ENCODE data around the gene CARTPT.

DNA sequence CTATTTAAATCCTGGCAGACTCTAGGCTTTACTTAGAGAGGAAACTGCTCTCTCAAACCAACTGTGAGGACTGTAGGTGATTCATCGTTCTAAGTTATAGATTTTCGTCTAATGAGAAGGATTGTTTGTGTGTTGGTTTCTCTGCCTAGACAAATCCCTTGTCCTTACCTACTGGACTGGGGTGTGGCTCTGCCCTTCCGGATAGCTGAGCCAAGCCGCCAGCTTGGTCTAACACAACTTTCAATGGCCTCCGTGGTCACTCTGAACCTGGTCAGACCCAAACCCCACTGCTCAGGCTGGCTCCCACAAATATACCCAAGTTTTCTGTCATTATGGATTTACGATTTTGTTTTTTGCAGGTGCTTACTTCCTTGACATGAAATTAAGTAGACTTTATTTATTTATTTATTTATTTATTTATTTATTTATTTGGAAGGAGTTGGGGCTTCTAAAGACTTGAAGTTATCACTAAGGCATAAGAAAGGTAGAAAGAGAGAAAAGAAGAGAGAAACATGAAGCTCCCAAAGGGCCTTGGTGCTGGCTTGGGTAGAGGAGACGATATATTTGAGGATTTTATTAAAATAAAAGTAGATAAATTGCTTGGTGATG is 19.0 kb downstream of the CARTPT start:
- TF ChIP-seq CTCF (IDR thresholded peaks at IDR 0.05; ENCODE audit: low read depth, low read length) (no peak), POLR2A (IDR thresholded peaks at IDR 0.05; ENCODE audit: extremely low read depth, insufficient read length) (no peak)
- TF ChIP-seq, protein P1, sequence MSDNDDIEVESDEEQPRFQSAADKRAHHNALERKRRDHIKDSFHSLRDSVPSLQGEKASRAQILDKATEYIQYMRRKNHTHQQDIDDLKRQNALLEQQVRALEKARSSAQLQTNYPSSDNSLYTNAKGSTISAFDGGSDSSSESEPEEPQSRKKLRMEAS (IDR thresholded peaks at IDR 0.05; ENCODE audit: low read depth, low read length), result no peak
